NCI-H446 (cell line): ENCODE results near the gene CMTM4.
"Not testable (repeated sequence)": the region's sequence is repeated elsewhere in the genome, so short reads cannot be mapped to it uniquely, and the experiment has no call there.

ENCODE experiments used
- DNase-seq, 2 experiments: peaks; one replicate each; lab custom pipeline; 2025; lab: John Stamatoyannopoulos, UW

Gene CMTM4

DNA sequence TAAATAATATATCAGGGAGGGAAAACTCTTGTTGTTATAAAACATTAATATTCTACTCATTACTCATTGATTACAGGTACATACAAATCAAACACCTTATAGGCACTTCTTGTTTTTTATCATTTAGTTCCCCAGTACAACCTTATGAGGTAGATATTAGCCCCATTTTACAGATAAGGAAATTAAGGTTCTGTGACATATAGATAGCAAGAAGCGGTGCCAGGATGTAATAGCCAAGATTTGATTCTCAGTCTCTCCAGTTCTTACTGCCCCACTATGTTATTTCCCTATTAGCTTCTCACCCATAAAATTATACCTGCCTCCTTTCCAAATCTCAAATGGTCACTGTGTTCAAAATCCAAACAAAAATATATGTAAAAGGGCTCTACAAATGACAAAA lies 55.2 kb downstream of the CMTM4 start:
- no peak for DNase-seq

DNA sequence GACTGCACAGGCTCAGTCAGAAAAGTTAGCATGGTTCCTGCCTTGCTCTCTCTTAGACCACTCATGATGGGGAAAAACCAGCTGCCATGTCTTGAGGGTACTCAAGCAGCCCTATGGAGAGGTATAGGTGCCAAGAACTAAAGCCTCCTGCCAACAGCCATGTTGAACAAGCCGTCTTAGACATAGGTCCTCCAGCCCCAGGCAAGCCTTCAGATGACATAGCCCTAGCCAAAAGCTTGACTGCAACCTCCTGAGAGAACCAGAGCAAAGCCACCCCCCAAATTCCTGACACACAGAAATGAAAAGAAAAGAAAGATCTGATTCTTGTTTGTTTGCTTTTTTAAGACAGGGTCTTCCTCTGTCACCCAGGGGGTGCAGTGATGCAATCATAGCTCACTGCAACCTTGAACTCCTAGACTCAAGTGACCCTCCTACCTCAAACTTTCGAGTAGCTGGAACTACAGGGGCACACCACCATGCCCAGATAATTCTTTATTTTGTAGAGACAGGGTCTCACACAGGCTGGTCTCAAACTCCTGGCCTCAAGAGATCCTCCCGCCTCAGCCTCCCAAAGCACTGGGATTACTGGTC lies 55.7 kb downstream of the CMTM4 start:
- DNase-seq: no peak

DNA sequence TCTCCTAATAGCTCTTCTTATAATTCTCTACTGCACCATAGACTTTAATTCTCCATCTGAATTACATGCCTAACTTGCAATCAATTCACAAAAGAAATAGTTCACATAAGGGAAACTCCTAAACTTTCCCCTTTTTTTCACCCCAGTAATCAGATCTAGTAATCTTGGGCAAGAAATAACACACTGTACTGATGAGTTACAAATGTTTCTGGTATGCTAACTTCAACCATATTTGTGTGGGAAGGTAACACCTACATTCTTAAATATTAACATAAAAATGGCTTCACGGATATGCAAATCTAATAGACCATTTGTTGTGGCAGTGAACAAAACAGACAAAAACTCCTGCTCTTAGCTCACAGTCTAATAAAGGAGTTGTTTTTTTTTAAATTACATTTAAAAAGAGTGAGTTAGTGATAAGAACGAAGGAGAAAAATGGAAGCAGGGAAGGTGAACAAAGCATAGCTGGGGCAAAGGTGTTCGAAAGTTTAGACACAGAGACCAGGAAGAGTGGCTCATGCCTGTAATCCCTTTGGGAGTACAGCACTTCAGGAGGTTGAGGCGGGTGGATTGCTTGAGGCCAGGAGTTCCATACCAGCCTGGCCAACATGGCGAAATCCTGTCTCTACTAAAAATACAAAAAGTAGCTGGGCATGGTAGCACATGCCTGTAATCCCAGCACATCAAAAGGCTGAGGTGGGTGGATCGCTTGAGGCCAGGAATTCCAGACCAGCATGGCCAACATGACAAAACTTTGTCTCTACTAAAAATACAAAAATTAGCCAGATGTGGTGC lies 57.3 kb downstream of the CMTM4 start:
- no peak for DNase-seq

DNA sequence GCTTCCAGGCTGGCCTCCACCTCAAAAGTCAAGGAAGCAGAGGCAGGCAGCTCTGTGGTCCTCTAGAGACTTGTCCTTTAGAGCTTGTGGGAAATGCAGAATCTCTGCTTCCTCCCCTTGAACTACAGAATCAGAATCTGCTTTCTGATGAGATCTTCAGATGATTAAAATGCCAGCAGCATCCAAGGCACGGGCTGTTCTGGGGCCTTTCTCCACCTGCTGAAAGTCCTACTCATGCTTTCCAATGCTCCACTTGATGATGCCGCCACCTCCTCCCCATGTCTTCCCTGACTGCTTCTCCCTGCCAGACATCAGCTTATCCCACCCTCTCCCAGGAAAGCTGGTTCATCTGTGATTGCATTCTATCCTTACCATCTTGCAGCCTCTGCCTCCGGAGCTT lies 58.7 kb downstream of the CMTM4 start:
- no peak for DNase-seq

DNA sequence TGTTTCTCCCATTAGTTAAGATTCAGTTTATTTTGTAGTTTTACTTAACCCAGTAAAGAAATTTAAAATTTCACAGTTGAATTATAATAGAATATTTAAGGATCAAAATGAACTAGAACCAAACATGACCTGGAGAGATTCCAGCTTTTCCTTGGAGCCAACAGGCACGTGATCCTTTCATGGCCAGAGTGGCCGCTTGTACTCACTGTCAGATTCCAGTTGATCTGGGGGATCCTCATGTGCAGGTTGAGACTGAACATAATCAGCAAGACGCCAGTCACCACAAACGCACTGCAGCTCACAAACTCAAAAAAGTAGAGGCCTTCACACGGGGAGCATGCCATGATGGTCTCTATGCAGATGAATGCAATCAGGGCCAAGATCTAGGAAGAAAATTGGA lies 60.3 kb downstream of the CMTM4 start:
- DNase-seq: no peak

DNA sequence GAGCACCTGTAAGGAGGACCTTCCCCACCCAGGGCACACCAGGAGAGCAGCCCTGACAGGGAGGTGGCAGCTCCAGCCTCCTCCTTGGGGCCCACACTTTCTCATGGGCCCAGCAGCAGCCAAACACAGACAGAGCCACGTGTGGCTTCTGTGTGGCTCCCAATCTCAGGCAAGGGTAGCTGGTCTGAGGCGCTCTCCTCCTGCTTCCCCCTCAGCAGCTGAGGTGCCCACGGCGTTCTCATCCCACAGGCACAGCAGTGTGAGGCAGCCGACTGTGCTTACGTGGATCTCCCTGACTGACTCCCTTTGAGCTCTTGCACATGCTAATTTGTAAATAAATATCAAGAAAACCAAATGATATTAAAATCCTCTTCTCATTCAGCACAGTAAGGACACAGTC lies 61.1 kb downstream of the CMTM4 start:
- DNase-seq: no peak

DNA sequence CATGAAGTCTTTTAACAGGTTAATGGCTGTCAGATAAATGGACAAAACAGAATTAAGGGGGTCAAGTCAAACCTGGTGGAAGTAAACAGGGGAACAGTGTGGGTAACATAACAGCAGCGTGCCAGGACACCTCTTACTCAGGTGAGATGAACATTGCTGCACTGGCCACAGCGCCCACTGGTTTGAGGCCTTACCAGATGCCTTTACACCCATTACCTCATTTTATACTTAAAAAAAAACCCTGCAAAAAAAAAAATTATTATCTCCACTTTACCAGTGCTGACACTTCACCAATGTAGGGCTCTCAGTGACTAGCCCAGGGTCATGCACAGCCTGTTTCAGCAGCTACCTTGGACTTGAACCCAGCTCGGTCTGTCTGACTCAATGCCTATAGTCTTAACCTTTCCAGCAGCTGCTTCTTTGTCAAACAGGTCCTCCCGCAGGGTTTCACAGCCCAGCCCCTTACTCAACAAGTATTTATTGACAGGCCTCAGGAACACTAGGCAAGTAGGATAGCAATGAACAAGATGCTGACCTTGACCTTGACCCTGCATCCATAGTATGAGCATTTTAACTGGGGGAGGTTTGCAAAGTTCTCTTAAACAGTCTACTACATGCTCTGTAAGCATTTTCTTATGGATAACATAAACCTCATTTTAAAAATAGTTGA lies 61.9 kb downstream of the CMTM4 start:
- no peak for DNase-seq

DNA sequence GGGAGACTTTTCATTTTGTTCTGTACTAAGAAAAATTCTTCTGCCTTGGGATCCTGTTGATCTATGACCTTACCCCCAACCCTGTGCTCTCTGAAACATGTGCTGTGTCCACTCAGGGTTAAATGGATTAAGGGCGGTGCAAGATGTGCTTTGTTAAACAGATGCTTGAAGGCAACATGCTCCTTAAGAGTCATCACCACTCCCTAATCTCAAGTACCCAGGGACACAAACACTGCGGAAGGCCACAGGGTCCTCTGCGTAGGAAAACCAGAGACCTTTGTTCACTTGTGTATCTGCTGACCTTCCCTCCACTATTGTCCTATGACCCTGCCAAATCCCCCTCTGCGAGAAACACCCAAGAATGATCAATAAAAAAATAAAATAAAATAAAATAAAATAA lies 65.0 kb downstream of the CMTM4 start:
- not testable (repeated sequence) for DNase-seq

DNA sequence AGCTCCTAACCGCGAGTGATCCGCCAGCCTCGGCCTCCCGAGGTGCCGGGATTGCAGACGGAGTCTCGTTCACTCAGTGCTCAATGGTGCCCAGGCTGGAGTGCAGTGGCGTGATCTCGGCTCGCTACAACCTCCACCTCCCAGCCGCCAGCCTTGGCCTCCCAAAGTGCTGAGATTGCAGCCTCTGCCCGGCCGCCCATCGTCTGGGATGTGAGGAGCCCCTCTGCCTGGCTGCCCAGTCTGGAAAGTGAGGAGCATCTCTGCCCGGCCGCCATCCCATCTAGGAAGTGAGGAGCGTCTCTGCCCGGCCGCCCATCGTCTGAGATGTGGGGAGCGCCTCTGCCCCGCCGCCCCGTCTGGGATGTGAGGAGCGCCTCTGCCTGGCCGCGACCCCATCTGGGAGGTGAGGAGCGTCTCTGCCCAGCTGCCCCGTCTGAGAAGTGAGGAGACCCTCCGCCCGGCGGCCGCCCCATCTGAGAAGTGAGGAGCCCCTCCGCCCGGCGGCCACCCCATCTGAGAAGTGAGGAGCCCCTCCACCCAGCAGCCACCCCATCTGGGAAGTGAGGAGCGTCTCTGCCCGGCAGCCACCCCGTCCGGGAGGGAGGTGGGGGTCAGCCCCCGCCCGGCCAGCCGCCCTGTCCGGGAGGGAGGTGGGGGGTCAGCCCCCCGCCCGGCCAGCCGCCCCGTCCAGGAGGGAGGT lies 65.8 kb downstream of the CMTM4 start:
- not testable (repeated sequence) for DNase-seq

DNA sequence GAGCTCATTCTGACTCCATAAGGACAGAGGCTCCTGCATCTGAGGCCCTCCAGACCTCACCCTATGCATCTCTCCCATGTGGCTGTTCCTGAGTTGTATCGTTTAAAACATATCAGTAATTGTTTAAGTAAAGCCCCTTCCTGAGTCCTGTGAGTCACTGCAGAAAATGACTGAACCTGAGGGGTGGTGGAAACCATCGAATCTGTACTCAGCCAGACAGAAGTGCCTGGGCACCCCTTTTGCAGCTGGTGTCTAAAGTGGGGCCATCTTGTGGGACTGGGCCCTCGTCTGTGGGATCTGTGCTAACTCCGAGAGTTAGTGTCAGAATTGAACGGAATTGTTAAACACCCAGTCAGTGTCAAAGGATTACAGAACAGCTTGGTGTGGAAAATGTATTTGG lies 66.7 kb downstream of the CMTM4 start:
- no peak for DNase-seq

DNA sequence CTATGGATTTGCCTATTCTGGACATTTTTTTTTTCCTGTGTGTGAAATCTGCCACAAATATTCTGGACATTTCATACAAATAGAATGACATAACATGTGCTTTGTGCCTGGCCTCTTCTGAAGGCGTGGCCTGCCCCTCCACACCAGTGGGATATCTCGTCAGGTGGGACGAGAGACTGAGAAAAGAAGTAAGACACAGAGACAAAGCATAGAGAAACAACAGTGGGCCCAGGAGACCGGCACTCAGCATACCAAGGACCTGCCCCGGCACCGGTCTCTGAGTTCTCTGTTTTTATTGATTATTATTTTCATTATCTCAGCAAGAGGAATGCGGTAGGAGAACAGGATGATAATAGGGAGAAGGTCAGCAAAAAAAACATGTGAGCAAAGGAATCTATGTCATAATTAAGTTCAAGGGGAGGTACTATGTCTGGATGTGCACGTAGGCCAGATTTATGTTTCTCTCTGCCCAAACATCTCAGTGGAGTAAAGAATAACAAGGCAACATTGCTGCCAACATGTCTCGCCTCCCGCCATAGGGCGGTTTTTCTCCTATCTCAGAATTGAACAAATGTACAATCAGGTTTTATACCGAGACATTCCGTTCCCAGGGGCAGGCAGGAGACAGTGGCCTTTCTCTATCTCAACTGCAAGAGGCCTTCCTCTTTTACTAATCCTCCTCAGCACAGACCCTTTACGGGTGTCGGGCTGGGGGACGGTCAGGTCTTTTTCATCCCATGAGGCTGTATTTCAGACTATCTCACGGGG lies 68.7 kb downstream of the CMTM4 start:
- not testable (repeated sequence) for DNase-seq

DNA sequence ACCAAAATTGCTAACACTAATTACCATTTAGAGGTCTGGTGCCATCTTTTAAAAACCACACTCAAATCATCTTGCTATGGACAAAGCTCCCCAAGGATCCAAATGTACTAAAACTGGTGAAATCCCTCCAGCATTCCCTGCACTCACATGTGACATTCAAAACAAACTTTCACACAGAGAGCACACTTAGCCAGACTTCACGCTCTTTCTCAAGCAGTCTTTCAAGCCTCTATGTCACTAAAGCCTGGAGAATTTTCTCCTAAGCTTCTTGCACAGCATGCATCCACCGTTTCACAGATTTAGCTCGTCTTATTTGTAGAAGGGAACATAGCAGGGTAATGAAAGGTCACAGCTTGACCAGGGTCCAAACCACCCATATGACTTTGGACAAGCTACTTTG lies 72.8 kb downstream of the CMTM4 start:
- no peak for DNase-seq

DNA sequence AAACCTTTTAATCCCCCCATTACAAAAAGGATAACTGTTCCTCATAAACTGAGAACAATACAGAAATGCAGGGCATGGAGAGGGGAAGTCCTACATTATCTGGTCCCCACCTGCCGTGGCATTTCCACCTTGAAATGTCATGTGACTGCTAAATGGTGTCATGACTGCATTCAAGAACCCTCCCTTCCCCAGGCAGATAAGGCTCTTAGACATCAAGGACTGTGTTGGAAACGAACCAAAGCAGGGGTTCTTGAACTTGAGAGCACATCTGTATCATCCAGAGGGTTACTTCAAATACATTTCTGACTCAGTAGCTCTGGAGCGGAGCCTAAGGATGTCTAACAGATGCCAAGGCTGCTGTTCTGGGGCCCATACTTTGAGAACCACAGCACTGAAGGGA lies 73.7 kb downstream of the CMTM4 start:
- no peak for DNase-seq

DNA sequence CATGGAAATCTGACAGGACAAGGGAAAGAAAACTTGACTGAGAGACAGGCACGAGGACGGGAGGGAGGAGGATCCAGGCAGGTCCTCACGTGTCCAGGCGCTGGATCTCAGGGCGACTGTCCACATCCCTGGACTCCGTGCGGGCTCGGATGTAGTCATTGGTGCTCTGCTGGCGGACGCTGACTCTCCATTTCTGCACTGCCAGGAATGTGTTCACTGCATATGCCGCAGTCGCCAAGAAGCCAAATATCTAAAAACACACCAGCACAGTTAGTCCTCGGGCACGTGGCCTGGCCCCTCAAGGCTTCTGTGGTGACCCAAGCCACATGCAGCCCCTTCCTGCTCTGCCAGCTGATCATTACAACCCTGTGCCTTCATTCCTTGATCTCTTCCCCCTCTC lies 74.6 kb downstream of the CMTM4 start:
- no peak for DNase-seq

DNA sequence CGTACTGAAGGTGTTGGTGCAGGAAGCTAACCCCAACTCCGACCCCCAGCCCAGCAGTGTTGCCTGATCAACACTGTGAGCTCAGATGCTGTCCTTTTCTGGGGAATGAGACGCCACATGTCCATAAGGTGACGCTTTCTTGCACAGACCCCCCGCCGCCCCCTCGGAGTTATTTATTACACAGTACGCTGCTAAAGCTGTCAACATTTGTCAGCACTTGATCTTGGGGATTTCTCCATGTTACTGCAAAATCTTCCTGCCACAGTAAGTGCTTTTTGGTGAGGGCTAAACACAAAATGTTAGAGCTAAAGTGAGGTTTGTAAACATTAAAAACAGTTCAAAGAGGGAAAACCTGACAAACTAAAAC lies 76.1 kb downstream of the CMTM4 start:
- no peak for DNase-seq

DNA sequence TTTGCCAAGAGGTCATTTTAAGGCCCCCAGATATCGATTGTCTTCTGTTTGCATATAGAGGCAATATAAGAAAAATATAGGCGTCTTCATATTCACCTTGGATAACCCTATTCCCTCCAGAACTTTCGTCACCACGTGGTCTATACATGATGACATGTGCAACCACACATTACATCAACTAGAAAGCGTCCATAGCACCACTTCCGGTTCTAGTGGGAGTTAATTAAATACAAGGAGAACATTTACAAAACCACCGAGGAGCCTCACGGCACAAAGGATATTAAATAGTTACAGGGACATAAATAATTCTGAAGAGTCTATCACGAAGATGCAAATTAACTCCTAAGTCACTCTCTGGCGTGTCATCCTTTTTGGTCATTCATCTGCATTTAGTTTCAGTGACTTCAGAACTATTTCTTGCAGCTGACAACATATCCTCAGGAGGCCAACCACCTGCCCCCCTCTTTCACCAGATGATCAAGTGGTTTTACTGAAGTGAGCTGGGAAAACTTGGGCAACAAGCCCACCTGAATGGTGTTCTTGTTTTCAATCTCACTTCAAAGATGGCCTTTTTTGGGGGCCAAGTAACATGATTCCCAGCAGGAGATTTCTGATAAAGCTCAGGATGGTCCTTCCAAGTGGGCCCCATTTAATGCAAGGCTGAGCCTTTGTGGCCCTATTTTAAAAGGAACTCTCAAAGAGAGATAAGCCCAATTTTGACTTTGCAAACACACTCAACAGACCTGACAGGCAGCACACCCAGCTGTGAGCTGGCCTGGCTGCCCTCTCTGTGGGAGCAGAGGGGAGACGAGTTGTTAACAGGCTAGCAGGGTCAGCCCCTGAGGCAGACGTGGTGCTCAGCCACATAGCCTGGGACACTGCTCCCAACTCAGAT lies 76.8 kb downstream of the CMTM4 start:
- no peak for DNase-seq

DNA sequence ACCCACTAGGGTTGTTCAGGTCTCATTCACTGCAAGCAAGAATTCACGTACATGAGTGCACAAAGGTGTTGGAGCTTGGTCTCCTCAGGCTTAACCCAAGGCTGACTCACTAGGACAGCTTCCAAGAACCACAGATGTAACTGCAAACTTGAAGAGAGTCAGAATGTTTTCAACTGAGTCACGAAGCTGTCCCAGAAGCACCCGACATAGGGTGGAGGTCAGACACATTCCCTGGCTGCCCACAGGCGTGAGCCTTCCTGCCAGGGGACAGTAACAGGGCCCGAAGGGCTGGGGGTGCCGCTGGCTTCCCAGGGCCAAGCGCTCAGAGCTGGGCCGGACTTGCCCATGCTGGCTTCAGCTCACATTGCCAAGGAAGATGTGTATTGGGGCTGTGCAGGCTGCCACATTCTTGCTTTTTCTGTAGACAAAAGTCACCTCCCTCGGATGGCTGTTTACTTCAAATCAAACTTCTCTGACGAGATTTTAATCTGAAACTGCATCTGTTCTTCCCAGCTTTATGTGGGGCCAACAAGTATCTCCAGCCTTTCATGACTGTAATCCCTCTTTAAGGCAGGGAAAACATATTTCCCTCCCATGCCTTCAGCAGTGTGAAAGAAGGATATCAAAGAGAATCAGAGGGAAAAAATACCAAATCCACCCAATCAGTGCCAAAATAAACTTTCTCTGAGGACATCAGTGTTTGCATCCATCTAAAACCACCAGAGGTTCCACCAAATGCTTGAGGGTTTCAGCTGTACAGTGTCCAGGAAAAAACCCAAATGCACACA lies 77.8 kb downstream of the CMTM4 start:
- DNase-seq: no peak

DNA sequence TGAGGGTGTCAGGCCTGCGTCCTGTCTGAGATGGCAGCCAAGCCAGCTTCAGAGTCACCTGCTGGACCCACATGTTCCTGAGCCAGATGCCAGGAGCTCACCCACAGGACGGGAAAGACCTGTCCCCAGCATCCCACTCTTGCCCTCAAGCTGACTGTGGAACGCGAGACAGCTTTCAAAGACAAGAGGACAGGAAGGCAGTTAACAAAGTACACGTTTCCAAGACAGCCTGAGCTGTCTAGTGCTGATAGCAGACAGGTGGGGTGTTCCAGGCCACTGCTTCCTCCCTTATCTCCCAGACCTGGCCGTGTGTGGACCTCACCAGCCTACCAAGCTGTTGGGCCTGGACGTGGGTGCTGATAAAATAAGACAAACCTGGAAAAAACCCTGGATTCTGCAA lies 78.8 kb downstream of the CMTM4 start:
- DNase-seq: no peak

DNA sequence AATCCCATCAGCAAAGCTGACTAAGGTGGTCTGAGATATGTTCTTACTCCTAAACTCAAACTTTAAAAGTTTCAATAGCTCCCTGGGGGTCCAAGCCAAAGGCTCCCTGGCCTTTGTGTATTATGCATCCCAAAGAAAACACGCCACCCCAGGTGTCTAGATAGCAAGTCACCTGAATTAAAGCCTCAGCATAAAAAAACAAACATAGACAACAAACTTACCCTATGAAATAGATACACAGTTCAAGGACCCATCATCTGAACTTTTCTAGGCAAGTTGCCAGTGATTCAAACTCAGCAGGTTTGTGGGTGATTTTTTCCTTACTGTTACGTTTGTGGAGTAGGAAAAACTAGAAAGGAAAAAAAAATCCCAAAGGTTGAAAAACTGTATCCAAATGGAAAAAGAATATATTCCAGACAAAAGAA lies 79.5 kb downstream of the CMTM4 start:
- DNase-seq: no peak

DNA sequence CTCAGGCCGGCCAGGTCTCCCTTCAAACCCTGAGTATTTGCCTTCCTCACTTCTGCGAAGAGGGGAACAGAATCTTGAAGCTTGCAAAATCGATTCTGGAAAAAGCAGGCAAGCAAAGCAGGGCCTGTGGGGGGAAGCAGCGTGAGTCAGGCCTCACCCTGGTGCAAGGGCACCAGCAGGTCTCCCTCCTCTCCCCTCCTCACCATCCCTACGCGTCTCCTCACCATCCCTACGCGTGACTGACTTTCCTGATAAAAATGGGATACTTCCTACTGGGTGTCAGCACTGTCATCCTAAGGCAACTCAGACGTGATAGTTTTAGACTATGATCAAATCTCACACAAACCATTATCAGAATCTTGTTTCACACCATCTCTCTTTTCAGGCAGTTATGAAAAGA lies 80.0 kb downstream of the CMTM4 start:
- no peak for DNase-seq
